Fibroblast of lung (primary cell): ENCODE data around the gene C16orf74.

ENCODE experiments used
- CTCF ChIP-seq, 2 donors: IDR thresholded peaks in 1 of 2; conservative IDR thresholded peaks in 1 of 2; 1 replicate in 1 of 2; 2 replicates in 1 of 2; pipeline ENCODE4 v1.5.1; 2011 to 2012; ENCODE audit warnings: low read length in 2 of 2, control low read depth in 1 of 2, inconsistent platforms in 1 of 2, low read depth in 1 of 2, mild to moderate bottlenecking in 1 of 2
- EZH2 ChIP-seq: IDR thresholded peaks from 2 replicates; pipeline ENCODE4 v1.5.1; 2012; ENCODE audit warnings: low read length, control low read depth, mild to moderate bottlenecking; ENCODE audit errors: missing control alignments

GRCh38 chr16:85662482-85662812 is 88.4 kb downstream of the C16orf74 start:
- no peak for TF ChIP-seq CTCF (conservative IDR thresholded peaks at IDR 0.05 in 1 of 2, IDR thresholded peaks at IDR 0.05 in 1 of 2; ENCODE audit: low read depth in 1 of 2, low read length in 2 of 2)
- TF ChIP-seq EZH2 = no peak
